Neural cell (in vitro differentiated cells): Measurements from ENCODE around the gene FAM184A. TPM values are rescaled to one million over a fixed set of nuclear protein-coding genes. Genes with fewer than 3 reads are reported as not detected.

Experiments used
- H2AFZ ChIP-seq: fragments of 200-600, 300-800 bp; sonication (generic), shearing (Covaris generic); 2 replicates; pipeline ENCODE4 v1.6.0; 2014; ENCODE audit warnings: low read depth, mild to moderate bottlenecking, antibody characterized with exemption, low read length, moderate library complexity
- H3F3A ChIP-seq: fragments of 200-600 bp; shearing (Covaris generic); 2 replicates; pipeline ENCODE4 v1.6.1; 2016; ENCODE audit warnings: mild to moderate bottlenecking, moderate library complexity, mixed read lengths, antibody characterized with exemption, low read length; ENCODE audit not compliant: insufficient read depth, poor library complexity, severe bottlenecking
- H3K27ac ChIP-seq: fragments of 200-600, 300-800 bp; sonication (generic), shearing (Covaris generic); 2 replicates; pipeline ENCODE4 v1.5.1; 2014; ENCODE audit warnings: mild to moderate bottlenecking, low read length, moderate library complexity
- H3K27me3 ChIP-seq: fragments of 300-800, 200-600 bp; sonication (generic), shearing (Covaris generic); 2 replicates; pipeline ENCODE4 v1.6.0; 2014; ENCODE audit warnings: mild to moderate bottlenecking, low read depth, low read length, moderate library complexity; ENCODE audit not compliant: insufficient read depth
- H3K36me3 ChIP-seq: fragments of 300-800, 200-600 bp; sonication (generic), shearing (Covaris generic); 2 replicates; pipeline ENCODE4 v1.5.1; 2014; ENCODE audit warnings: mild to moderate bottlenecking, antibody characterized with exemption, low read length, moderate library complexity; ENCODE audit not compliant: insufficient read depth
- H3K4me2 ChIP-seq: fragments of 300-800, 200-600 bp; sonication (generic), shearing (Covaris generic); 2 replicates; pipeline ENCODE4 v1.6.0; 2014; ENCODE audit warnings: mild to moderate bottlenecking, low read length
- H3K4me3 ChIP-seq: fragments of 300-800, 200-600 bp; sonication (generic), shearing (Covaris generic); 2 replicates; pipeline ENCODE4 v1.5.1; 2014; ENCODE audit warnings: mild to moderate bottlenecking, low read length, moderate library complexity
- H3K79me2 ChIP-seq: fragments of 200-600 bp; shearing (Covaris generic); replicated peaks from 2 replicates; pipeline ENCODE4 v1.6.0; 2014; ENCODE audit warnings: mild to moderate bottlenecking, low read length, moderate library complexity; ENCODE audit not compliant: insufficient read depth
- H3K9ac ChIP-seq: fragments of 300-800, 200-600 bp; sonication (generic), shearing (Covaris generic); 2 replicates; pipeline ENCODE4 v1.6.1; 2016; ENCODE audit warnings: mild to moderate bottlenecking, low read length, mixed read lengths
- H3K9me2 ChIP-seq: fragments of 200-600 bp; shearing (Covaris generic); 2 replicates; pipeline ENCODE4 v1.6.1; 2016; ENCODE audit warnings: mild to moderate bottlenecking, low read length, mixed read lengths; ENCODE audit not compliant: insufficient read depth
- H3K9me3 ChIP-seq: fragments of 200-600, 300-800 bp; sonication (generic), shearing (Covaris generic); 2 replicates; pipeline ENCODE4 v1.6.1; 2016; ENCODE audit warnings: mild to moderate bottlenecking, mixed run types, low read length, moderate library complexity, mixed read lengths
- H4K20me1 ChIP-seq: fragments of 200-600 bp; shearing (Covaris generic); 2 replicates; pipeline ENCODE4 v1.6.1; 2016; ENCODE audit warnings: mild to moderate bottlenecking, mixed run types; ENCODE audit not compliant: insufficient read depth
- EP300 ChIP-seq: fragments of 450-650 bp; conservative IDR thresholded peaks from 2 replicates; pipeline ENCODE4 v1.6.1; 2014; ENCODE audit warnings: antibody characterized with exemption, mild to moderate bottlenecking, moderate library complexity; ENCODE audit not compliant: poor library complexity, severe bottlenecking
- EZH2 ChIP-seq: fragments of 200-600, 300-800 bp; shearing (Covaris generic), sonication (generic); IDR thresholded peaks from 2 replicates; pipeline ENCODE4 v1.6.1; 2014; ENCODE audit warnings: antibody characterized with exemption, low read length, borderline replicate concordance, mild to moderate bottlenecking; ENCODE audit not compliant: insufficient read depth, poor library complexity, severe bottlenecking
- MXI1 ChIP-seq: fragments of 450-650 bp; conservative IDR thresholded peaks from 2 replicates; pipeline ENCODE4 v1.6.1; 2014; ENCODE audit warnings: antibody characterized with exemption, mild to moderate bottlenecking; ENCODE audit not compliant: poor library complexity, severe bottlenecking
- POLR2AphosphoS5 ChIP-seq: IDR thresholded peaks from 2 replicates; pipeline ENCODE4 v1.6.1; 2012
- RAD21 ChIP-seq: fragments of 450-650 bp; conservative IDR thresholded peaks from 2 replicates; pipeline ENCODE4 v1.6.1; 2014; ENCODE audit warnings: antibody characterized with exemption, mild to moderate bottlenecking, moderate library complexity
- SMC3 ChIP-seq: fragments of 450-650 bp; conservative IDR thresholded peaks from 2 replicates; pipeline ENCODE4 v1.6.1; 2014; ENCODE audit warnings: antibody characterized with exemption, mild to moderate bottlenecking, moderate library complexity; ENCODE audit not compliant: poor library complexity
- TAF1 ChIP-seq: IDR thresholded peaks from 2 replicates; pipeline ENCODE4 v1.6.1; 2012; ENCODE audit warnings: low read depth
- polyA plus RNA-seq: library from polyadenylated mRNA; depleted of rRNA; stranded (reverse); fragments of >200 nt; gene quantifications from 2 replicates; pipeline ENCODE4 v1.2.3, GENCODE V29; 2014
- TF ChIP-seq, protein P1 (sequence below): IDR thresholded peaks from 2 replicates; pipeline ENCODE4 v1.6.1; 2012; ENCODE audit warnings: borderline replicate concordance
- TF ChIP-seq, protein P2 (sequence below): fragments of 450-650 bp; IDR thresholded peaks from 2 replicates; pipeline ENCODE4 v1.5.1; 2014; ENCODE audit warnings: antibody characterized with exemption, mild to moderate bottlenecking, moderate library complexity; ENCODE audit not compliant: poor library complexity, severe bottlenecking

FAM184A gene
- polyA plus RNA-seq, 1 donor from 2014 or later: 47.5 TPM

DNA sequence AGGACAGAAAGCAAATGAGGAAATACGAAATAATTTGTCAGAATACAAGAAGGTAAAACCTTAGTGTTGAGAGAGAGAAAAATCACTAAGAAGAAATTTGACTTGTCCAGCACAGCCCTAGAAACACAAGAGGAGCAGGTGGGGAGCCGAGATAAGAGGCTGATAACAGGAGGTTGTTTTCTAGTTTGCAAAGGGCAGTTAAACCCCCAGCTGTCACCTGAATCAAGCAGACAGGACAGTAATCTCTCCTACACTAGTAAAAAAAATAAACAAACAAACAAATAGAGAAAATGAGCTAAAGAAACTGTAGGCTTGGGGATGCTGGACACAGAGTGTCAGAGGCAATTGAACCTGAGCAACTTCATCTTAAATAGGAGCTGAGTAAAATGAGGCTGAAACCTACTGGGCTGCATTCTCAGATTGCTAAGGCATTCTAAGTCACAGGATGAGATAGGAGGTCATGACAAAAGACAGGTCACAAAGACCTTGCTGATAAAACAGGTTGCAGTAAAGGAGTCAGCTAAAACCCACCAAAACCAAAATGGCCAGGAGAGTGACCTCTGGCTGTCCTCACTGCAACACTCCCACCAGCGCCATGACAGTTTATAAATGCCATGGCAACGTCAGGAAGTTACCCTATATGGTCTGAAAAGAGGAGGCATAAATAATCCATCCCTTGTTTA is 40.4 kb downstream of the FAM184A start:
- Histone ChIP-seq H3K9ac (no peak overlapping the region), H3K4me3 (no peak overlapping the region), H3K9me3 (no peaks in the 10 kb centered on the region), H3K36me3 (no peaks in the 10 kb centered on the region), H3F3A (no peaks in the 10 kb centered on the region), H4K20me1 (no peaks in the 10 kb centered on the region), H3K27ac (no peak overlapping the region), H3K79me2 (no peaks in the 10 kb centered on the region), H3K4me2 (no peak overlapping the region), H3K9me2 (no peaks in the 10 kb centered on the region), H2AFZ (no peak overlapping the region), H3K27me3 (no peaks in the 10 kb centered on the region)
- TF ChIP-seq RAD21: no peak
- TF ChIP-seq, protein P1, sequence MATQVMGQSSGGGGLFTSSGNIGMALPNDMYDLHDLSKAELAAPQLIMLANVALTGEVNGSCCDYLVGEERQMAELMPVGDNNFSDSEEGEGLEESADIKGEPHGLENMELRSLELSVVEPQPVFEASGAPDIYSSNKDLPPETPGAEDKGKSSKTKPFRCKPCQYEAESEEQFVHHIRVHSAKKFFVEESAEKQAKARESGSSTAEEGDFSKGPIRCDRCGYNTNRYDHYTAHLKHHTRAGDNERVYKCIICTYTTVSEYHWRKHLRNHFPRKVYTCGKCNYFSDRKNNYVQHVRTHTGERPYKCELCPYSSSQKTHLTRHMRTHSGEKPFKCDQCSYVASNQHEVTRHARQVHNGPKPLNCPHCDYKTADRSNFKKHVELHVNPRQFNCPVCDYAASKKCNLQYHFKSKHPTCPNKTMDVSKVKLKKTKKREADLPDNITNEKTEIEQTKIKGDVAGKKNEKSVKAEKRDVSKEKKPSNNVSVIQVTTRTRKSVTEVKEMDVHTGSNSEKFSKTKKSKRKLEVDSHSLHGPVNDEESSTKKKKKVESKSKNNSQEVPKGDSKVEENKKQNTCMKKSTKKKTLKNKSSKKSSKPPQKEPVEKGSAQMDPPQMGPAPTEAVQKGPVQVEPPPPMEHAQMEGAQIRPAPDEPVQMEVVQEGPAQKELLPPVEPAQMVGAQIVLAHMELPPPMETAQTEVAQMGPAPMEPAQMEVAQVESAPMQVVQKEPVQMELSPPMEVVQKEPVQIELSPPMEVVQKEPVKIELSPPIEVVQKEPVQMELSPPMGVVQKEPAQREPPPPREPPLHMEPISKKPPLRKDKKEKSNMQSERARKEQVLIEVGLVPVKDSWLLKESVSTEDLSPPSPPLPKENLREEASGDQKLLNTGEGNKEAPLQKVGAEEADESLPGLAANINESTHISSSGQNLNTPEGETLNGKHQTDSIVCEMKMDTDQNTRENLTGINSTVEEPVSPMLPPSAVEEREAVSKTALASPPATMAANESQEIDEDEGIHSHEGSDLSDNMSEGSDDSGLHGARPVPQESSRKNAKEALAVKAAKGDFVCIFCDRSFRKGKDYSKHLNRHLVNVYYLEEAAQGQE: no peak
- no peak for TF ChIP-seq SMC3
- TF ChIP-seq TAF1: no peak
- TF ChIP-seq EZH2: no peak
- TF ChIP-seq, protein P2, sequence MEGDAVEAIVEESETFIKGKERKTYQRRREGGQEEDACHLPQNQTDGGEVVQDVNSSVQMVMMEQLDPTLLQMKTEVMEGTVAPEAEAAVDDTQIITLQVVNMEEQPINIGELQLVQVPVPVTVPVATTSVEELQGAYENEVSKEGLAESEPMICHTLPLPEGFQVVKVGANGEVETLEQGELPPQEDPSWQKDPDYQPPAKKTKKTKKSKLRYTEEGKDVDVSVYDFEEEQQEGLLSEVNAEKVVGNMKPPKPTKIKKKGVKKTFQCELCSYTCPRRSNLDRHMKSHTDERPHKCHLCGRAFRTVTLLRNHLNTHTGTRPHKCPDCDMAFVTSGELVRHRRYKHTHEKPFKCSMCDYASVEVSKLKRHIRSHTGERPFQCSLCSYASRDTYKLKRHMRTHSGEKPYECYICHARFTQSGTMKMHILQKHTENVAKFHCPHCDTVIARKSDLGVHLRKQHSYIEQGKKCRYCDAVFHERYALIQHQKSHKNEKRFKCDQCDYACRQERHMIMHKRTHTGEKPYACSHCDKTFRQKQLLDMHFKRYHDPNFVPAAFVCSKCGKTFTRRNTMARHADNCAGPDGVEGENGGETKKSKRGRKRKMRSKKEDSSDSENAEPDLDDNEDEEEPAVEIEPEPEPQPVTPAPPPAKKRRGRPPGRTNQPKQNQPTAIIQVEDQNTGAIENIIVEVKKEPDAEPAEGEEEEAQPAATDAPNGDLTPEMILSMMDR: no peak
- TF ChIP-seq EP300: no peak
- TF ChIP-seq MXI1: no peak
- TF ChIP-seq POLR2AphosphoS5: no peak

DNA sequence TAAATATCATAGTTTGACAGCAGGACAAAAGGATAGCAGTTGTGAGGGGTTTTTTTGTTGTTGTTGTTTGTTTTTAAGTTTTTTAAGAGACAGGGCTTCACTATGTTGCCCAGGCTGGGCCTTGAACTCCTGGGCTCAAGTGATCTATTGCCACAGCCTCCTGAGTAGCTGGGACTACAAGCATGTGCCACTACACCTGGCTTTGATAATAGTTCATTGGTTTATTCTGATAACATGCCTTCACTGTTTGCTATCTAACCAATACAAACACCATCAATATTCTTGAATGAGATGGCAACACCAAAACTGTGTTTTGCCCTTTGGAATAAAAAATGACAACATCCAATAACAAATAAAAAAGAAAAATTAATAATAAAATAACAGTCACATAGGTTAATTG is 41.2 kb downstream of the FAM184A start:
- Histone ChIP-seq H2AFZ (no peak overlapping the region), H3K79me2 (no peaks in the 10 kb centered on the region), H4K20me1 (no peaks in the 10 kb centered on the region), H3K9me3 (no peaks in the 10 kb centered on the region), H3K27me3 (no peaks in the 10 kb centered on the region), H3K4me2 (no peak overlapping the region), H3K27ac (no peak overlapping the region), H3K36me3 (no peaks in the 10 kb centered on the region), H3K4me3 (no peak overlapping the region), H3K9ac (no peak overlapping the region), H3K9me2 (no peaks in the 10 kb centered on the region), H3F3A (no peaks in the 10 kb centered on the region)
- TF ChIP-seq SMC3: no peak
- TF ChIP-seq, protein P1: no peak
- TF ChIP-seq POLR2AphosphoS5: no peak
- no peak for TF ChIP-seq EZH2
